B cell (primary cell): ENCODE data around the gene SOX9. TPM values are rescaled to one million over a fixed set of nuclear protein-coding genes. Genes with fewer than 3 reads are reported as not detected.

Source experiments
- ATAC-seq: fragments of 200-7000 bp; cut with Tn5 transposase; one replicate; pipeline ENCODE4 v1.10.0; 2021; ENCODE audit warnings: low read depth, mild to moderate bottlenecking, moderate number of reproducible peaks, moderate library complexity
- CTCF ChIA-PET: fragments of 350-600 bp; sonication (Branson Sonifier 250); formaldehyde crosslinking; loops from one replicate; lab custom pipeline; 2021; ENCODE audit warnings: antibody characterized with exemption, inconsistent platforms; lab: Charles Lee
- POLR2A ChIA-PET: fragments of 350-600 bp; sonication (Branson Sonifier 250); formaldehyde crosslinking; loops from one replicate; lab custom pipeline; 2021; ENCODE audit warnings: antibody characterized with exemption; lab: Charles Lee
- DNase-seq: peaks from one replicate; pipeline ENCODE4 v3.0.0; 2013
- H2AFZ ChIP-seq: 2 replicates; pipeline ENCODE4 v1.6.1; 2012; ENCODE audit warnings: mild to moderate bottlenecking, low read depth, low read length; ENCODE audit not compliant: insufficient read depth, poor library complexity, severe bottlenecking
- H3K27ac ChIP-seq, 2 donors: 1 replicate in 1 of 2; 2 replicates in 1 of 2; pipeline ENCODE4 v1.5.1; 2012 to 2013; ENCODE audit warnings: low read length in 2 of 2, mild to moderate bottlenecking in 2 of 2, moderate library complexity in 1 of 2
- H3K27me3 ChIP-seq, 4 experiments: fragments of 200-600 bp in 1 of 4; sonication (generic) in 1 of 4; replicated peaks in 1 of 4; 1 replicate in 2 of 4; 2 replicates in 2 of 4; pipeline versions ENCODE4 v1.6.1 to v1.7.0; 2013 to 2016; ENCODE audit warnings: low read length in 3 of 4, mild to moderate bottlenecking in 2 of 4, mixed read lengths in 1 of 4, moderate library complexity in 1 of 4; ENCODE audit not compliant: insufficient read depth in 4 of 4, control insufficient read depth in 3 of 4; ENCODE audit errors: control extremely low read depth in 1 of 4
- H3K36me3 ChIP-seq, 2 experiments: replicated peaks in 1 of 2; 1 replicate in 1 of 2; 2 replicates in 1 of 2; pipeline versions ENCODE4 v1.6.1 to v1.7.1; 2013; ENCODE audit warnings: low read length in 1 of 2; ENCODE audit not compliant: insufficient read depth in 2 of 2, control insufficient read depth in 1 of 2; ENCODE audit errors: control extremely low read depth in 1 of 2, extremely low read depth in 1 of 2
- H3K4me1 ChIP-seq, 2 donors: fragments of 200-600 bp in 1 of 2; sonication (generic) in 1 of 2; 1 replicate in 1 of 2; 2 replicates in 1 of 2; pipeline versions ENCODE4 v1.5.1 to v1.6.1; 2013 to 2017; ENCODE audit warnings: low read length in 2 of 2; ENCODE audit not compliant: control insufficient read depth in 2 of 2, insufficient read depth in 2 of 2
- H3K4me2 ChIP-seq: replicated peaks from 2 replicates; pipeline ENCODE3; 2012; ENCODE audit warnings: mild to moderate bottlenecking, low read depth, low read length; ENCODE audit not compliant: poor library complexity, severe bottlenecking
- H3K4me3 ChIP-seq, 5 experiments: fragments of 200-600 bp in 1 of 5; sonication (generic) in 1 of 5; 1 replicate in 3 of 5; 2 replicates in 2 of 5; pipeline versions ENCODE4 v1.5.1 to v1.7.0; 2011 to 2016; ENCODE audit warnings: low read length in 4 of 5, mild to moderate bottlenecking in 4 of 5, low read depth in 2 of 5, control low read depth in 1 of 5, moderate library complexity in 1 of 5; ENCODE audit not compliant: insufficient read depth in 1 of 5; ENCODE audit errors: control extremely low read depth in 1 of 5, extremely low read depth in 1 of 5
- H3K79me2 ChIP-seq: fragments of 200-600 bp; sonication (generic); one replicate; pipeline ENCODE4 v1.6.0; 2016; ENCODE audit warnings: low read length; ENCODE audit not compliant: control insufficient read depth, insufficient read depth
- H3K9ac ChIP-seq: fragments of 200-600 bp; sonication (generic); 2 replicates; pipeline ENCODE4 v1.6.1; 2017; ENCODE audit warnings: mild to moderate bottlenecking, low read length, moderate library complexity
- H3K9me3 ChIP-seq, 3 donors: one replicate each; pipeline versions ENCODE4 v1.6.1 to v1.7.1; 2013; ENCODE audit warnings: low read length in 2 of 3; ENCODE audit not compliant: control insufficient read depth in 2 of 3, insufficient read depth in 1 of 3; ENCODE audit errors: control extremely low read depth in 1 of 3
- H4K20me1 ChIP-seq: 2 replicates; pipeline ENCODE4 v1.6.0; 2012; ENCODE audit warnings: mild to moderate bottlenecking, low read length; ENCODE audit not compliant: insufficient read depth, control insufficient read depth, poor library complexity, severe bottlenecking
- H3K27ac Mint-ChIP-seq: one replicate; pipeline ENCODE4 v1.8.0; 2021; ENCODE audit warnings: mixed read lengths
- H3K27me3 Mint-ChIP-seq: one replicate; pipeline ENCODE4 v1.8.0; 2021; ENCODE audit warnings: mixed read lengths
- H3K4me1 Mint-ChIP-seq: one replicate; pipeline ENCODE4 v1.8.0; 2021; ENCODE audit warnings: mixed read lengths
- H3K4me3 Mint-ChIP-seq: one replicate; pipeline ENCODE4 v1.8.0; 2021; ENCODE audit warnings: mixed read lengths
- H3K9me3 Mint-ChIP-seq: one replicate; pipeline ENCODE4 v1.8.0; 2022; ENCODE audit warnings: mixed read lengths; ENCODE audit not compliant: insufficient read depth
- EZH2 ChIP-seq: IDR thresholded peaks from 2 replicates; pipeline ENCODE4 v1.6.1; 2012; ENCODE audit warnings: borderline replicate concordance, low read depth, mild to moderate bottlenecking, moderate library complexity, low read length; ENCODE audit not compliant: insufficient read depth, poor library complexity, severe bottlenecking
- WGBS: methylation state at CpG from one replicate; pipeline ENCODE4 v1.1.5; 2013; ENCODE audit warnings: missing lambda C conversion rate; ENCODE audit not compliant: insufficient coverage; 5-methylcytosine and 5-hydroxymethylcytosine counted together
- intact Hi-C: fragments of 100-400 bp; cut with micrococcal nuclease; formaldehyde crosslinking; loops from one replicate; pipeline ENCODE4 v1.10.0; 2022
- polyA plus RNA-seq: library from polyadenylated mRNA; depleted of rRNA; stranded (reverse); fragments of >200 nt; gene quantifications from 2 replicates; pipeline ENCODE4 v1.2.3, GENCODE V29; 2012
- total RNA-seq, 2 donors: library from RNA; stranded (reverse); fragments of 120-200 nt in 1 of 2; gene quantifications; 1 replicate in 1 of 2; 2 replicates in 1 of 2; pipeline versions ENCODE4 v1.2.3 to v1.2.4, GENCODE V29; 2013 to 2022
- TF ChIP-seq, protein P1 (sequence below): fragments of 200-600 bp; IDR thresholded peaks from one replicate; pipeline ENCODE4 v1.8.0; 2022; ENCODE audit warnings: antibody characterized with exemption, mild to moderate bottlenecking

Gene SOX9
- total and polyA plus RNA-seq, 2 donors (not counting 1 experiment from before 2014, with no cell fraction given) = 0.03 TPM; not detected in 1

DNA sequence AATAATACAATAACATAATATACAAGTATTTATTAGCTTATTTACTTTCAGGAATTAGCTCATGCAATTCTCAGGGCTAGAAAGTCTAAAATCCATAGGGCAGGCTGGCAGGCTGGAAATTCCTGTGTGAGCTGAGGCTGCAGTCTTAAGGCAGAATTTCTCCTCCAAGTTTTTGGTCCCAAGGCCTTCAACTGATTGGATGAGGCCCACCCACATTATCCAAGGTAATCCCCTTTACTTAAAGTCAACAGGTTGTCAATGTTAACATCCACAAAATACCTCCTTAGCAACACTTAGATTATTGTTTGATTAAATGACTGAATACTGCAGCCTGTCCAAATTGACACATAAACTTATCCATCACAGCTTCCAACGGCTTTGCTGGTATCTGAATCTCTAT is 32.9 kb upstream of the SOX9 start:
- no peak for DNase-seq
- no peak for ATAC-seq
- Histone ChIP-seq H3K9ac (no peak overlapping the region), H3K36me3 (no peaks in the 10 kb centered on the region), H3K79me2 (no peaks in the 10 kb centered on the region), H3K4me1 (no peaks in the 10 kb centered on the region), H3K4me2 (no peak overlapping the region), H4K20me1 (no peaks in the 10 kb centered on the region), H3K9me3 (peaks cover 0 to 3% (median 0%) of the 10 kb centered on the region in 3 donors), H3K27ac (no peak overlapping the region), H3K27me3 (no peaks in the 10 kb centered on the region), H2AFZ (no peak overlapping the region), H3K4me3 (no peak overlapping the region)
- Mint-ChIP-seq H3K4me1 (no peaks in the 10 kb centered on the region), H3K27ac (no peak overlapping the region), H3K9me3 (no peaks in the 10 kb centered on the region), H3K4me3 (no peak overlapping the region), H3K27me3 (no peaks in the 10 kb centered on the region)
- TF ChIP-seq, protein P1, sequence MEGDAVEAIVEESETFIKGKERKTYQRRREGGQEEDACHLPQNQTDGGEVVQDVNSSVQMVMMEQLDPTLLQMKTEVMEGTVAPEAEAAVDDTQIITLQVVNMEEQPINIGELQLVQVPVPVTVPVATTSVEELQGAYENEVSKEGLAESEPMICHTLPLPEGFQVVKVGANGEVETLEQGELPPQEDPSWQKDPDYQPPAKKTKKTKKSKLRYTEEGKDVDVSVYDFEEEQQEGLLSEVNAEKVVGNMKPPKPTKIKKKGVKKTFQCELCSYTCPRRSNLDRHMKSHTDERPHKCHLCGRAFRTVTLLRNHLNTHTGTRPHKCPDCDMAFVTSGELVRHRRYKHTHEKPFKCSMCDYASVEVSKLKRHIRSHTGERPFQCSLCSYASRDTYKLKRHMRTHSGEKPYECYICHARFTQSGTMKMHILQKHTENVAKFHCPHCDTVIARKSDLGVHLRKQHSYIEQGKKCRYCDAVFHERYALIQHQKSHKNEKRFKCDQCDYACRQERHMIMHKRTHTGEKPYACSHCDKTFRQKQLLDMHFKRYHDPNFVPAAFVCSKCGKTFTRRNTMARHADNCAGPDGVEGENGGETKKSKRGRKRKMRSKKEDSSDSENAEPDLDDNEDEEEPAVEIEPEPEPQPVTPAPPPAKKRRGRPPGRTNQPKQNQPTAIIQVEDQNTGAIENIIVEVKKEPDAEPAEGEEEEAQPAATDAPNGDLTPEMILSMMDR = no peak
- TF ChIP-seq EZH2 = no peak
- intact Hi-C loops = no loop called here
- no CpG with 5 or more reads among the region's 1 CpG for WGBS
- POLR2A ChIA-PET = no interaction called here
- CTCF ChIA-PET = no interaction called here

DNA sequence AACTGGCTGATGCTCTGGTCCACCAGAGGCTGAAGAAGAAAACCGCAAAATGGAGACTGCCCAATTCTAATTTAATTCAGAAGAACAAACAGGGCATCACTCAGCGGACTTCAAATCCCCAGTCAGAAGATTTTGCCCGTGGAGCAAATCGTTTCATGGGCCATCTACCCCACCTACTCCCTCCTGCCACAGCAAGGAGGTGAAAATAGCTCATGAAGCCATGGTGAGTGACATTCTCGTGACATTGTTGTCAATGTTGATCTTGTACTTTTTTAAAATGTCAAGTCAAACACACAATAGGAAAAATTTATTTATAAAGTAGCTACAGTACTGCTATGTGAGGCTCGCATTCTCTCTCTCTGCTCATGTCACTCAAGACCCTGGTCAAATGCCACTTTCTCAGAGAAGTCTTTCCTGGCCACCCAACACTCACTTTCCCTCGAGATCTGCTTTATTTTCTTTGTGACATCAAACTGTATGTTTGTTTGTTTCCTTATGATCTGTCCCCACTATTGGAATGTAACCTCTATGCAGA is 31.3 kb upstream of the SOX9 start:
- Histone ChIP-seq H3K9me3 (peaks cover 0 to 3% (median 0%) of the 10 kb centered on the region in 3 donors), H3K4me3 (no peak overlapping the region), H3K27ac (no peak overlapping the region), H4K20me1 (no peaks in the 10 kb centered on the region), H3K4me1 (no peaks in the 10 kb centered on the region), H2AFZ (no peak overlapping the region), H3K9ac (no peak overlapping the region), H3K27me3 (no peaks in the 10 kb centered on the region), H3K4me2 (no peak overlapping the region), H3K79me2 (no peaks in the 10 kb centered on the region), H3K36me3 (no peaks in the 10 kb centered on the region)
- no peak overlapping the region for H3K4me3 Mint-ChIP-seq
- no peaks in the 10 kb centered on the region for H3K9me3 Mint-ChIP-seq
- ChIA-PET POLR2A (no interaction called here), CTCF (no interaction called here)
- intact Hi-C loops = no loop called here
- no peak overlapping the region for H3K27ac Mint-ChIP-seq
- ATAC-seq (no peak), DNase-seq (no peak)
- TF ChIP-seq, protein P1 = no peak
- no peak for TF ChIP-seq EZH2
- 100% methylated on average over 1 of the region's 7 CpGs for WGBS
- no peaks in the 10 kb centered on the region for H3K4me1 Mint-ChIP-seq
- H3K27me3 Mint-ChIP-seq = no peaks in the 10 kb centered on the region
